HG02610 (cell line): ENCODE data around the gene HIPK1.
"Not testable (repeated sequence)": the region's sequence is repeated elsewhere in the genome, so short reads cannot be mapped to it uniquely, and the experiment has no call there.

Source experiments
- ATAC-seq: cut with Tn5 transposase; IDR thresholded peaks from one replicate; pipeline ENCODE4 v1.9.1; 2021; ENCODE audit warnings: mild to moderate bottlenecking, moderate library complexity; ENCODE audit not compliant: unreplicated experiment

Gene HIPK1

GRCh38 chr1:113943028-113943811, 14.1 kb downstream of the HIPK1 start:
- no peak for ATAC-seq

GRCh38 chr1:113945329-113945728, 16.2 kb downstream of the HIPK1 start:
- ATAC-seq = no peak

DNA sequence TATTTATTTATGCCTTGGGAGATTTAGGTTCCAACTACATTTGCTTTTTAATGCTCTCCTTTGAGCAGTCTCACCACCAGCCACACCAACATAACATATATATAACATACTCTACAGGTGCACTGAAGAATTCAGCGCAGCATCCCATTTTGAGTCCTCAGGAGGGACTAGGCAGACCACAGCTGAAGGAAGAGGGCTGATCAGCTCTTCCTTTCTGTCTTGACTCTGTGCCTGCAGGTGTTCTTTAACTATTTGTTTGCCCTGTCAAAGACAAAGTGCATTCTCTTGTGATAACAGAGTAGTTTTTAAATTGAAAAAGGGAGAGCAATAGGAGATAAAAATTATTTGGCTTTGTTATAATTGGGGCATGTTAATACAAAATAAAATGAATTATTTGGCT, 17.0 kb downstream of the HIPK1 start:
- ATAC-seq = no peak

DNA sequence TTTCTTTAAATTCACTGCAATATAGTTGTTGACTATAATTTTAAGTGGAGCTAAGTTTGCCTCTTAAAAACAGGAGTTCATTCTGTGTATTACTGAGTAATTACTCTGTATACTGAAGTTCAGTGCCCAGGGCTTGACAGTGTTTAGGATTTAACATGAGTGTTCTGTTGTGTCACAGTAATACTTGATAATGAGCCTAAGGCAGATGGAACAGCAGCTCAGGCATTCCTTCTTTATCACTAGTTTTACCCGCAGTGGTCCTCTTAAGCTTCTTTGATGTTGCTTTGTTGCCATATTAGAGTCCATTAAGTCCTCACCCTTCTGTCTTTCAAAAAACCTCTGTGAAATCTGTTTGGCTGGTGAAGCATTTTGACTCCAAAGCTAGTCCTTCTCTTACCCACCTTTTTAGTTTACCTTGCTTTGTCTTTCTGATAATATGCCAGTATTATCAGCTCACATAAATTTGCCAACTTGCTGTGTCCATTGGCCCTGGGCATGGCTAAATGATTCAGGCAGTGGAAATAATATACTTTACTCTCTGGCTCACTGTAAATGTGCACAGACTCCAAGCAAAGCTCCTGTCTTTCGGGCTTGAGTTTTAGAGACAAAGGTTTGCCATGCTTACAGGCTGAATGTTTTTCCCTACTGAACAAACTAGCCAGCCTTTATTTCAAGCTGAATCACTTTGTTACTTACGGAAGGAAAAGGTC, 17.7 kb downstream of the HIPK1 start:
- ATAC-seq = no peak

- ATAC-seq = no peak
These were observed 18.4 kb downstream of the HIPK1 start for GRCh38 chr1:113947388-113948107.

GRCh38 chr1:113948151-113948550, 19.0 kb downstream of the HIPK1 start:
- ATAC-seq = not testable (repeated sequence)

GRCh38 chr1:113949007-113949406, 19.9 kb downstream of the HIPK1 start:
- ATAC-seq = no peak

- no peak for ATAC-seq
These were observed 21.8 kb downstream of the HIPK1 start for GRCh38 chr1:113950908-113951307.

- no peak for ATAC-seq
These were observed 22.6 kb downstream of the HIPK1 start for GRCh38 chr1:113951719-113952118.

DNA sequence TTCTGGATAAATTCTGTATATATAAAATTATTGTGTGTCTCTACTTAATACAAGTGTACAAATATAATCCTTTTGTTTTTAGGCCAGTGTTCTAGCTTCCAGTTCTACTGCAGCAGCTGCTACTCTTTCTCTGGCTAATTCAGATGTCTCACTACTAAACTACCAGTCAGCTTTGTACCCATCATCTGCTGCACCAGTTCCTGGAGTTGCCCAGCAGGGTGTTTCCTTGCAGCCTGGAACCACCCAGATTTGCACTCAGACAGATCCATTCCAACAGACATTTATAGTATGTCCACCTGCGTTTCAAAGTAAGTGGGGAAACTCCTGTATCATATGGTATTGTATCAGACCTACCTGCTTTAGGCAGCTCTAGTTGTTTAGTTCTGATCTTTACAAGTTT, 28.9 kb downstream of the HIPK1 start:
- ATAC-seq = no peak

- ATAC-seq = no peak
These were observed 29.6 kb downstream of the HIPK1 start for GRCh38 chr1:113958691-113959090.

DNA sequence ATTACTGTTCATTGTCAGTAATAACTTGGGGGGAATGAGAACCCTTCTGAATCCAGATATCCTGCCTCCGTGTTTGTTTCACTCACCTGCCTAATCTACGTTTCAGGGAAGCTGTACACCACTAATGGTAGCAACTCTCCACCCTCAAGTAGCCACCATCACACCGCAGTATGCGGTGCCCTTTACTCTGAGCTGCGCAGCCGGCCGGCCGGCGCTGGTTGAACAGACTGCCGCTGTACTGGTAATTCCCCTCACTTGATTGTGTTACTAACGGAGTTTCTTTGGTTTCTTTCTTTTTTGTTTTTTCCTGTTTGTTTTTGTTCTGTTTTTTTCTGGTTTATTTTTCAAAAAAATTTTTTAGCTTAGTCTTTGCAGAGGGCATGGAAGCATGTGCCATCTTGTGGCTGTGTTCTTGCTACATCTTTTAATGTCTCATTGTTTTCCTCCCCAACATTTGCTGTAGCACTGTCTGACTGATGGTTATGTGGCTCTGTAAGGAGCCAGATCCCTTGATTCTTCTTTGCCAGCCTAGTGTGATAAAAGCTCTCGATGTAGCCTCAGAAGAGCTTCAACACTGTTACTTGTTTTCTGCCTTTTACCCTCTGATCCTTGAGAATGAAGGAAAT, 34.3 kb downstream of the HIPK1 start:
- ATAC-seq = no peak

DNA sequence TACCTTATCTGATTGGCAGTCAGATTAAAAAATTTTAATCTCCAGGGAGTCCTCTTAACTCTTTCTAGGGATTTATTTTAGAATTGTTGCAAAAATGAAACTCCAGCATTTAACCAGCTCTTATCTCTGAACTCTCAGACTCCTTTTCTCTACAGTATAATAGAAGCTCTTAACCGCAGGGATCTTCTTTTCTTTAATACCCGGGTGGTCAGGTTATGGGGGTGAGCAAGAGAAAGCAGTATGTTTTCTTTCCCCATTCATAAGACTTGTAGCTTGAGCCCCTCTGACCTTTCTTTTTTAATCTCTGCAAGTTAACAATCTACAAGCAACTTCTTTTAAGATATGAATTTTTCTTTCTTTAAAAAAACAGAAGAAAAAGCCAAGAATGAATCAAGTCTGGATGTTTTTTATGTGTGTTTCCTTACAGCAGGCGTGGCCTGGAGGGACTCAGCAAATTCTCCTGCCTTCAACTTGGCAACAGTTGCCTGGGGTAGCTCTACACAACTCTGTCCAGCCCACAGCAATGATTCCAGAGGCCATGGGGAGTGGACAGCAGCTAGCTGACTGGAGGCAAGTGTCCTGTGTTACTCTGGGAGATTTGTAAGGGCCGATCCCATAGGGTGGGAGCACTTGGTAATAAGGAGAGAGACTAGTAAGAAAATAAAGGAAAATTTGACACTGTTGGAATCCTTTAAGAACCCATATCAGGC, 36.7 kb downstream of the HIPK1 start:
- ATAC-seq = no peak

- ATAC-seq = no peak
These were observed 43.8 kb downstream of the HIPK1 start for GRCh38 chr1:113972954-113973353.

- ATAC-seq = peak; percentile 74
These were observed 46.2 kb downstream of the HIPK1 start for GRCh38 chr1:113975211-113975895.

GRCh38 chr1:113976609-113977278, 47.6 kb downstream of the HIPK1 start:
- ATAC-seq = no peak

DNA sequence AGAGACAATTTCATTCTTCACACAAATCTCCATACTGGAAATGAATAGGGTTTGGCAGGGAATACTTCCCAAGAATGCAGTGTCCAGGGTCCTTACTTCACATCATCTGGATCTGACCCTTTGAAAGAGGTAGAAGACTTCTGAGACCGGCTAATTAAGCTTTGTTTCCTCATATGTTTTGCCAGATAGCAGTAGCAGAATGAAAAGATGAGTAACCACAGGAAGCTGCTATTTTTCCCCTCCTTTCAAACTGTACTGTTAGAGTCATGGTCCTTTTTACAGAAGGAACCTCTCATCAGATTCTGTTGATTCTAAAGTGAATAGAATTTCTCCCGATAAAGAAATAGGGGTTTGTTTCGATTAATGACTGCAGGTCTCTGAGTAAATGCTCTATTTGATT, 48.8 kb downstream of the HIPK1 start:
- no peak for ATAC-seq

DNA sequence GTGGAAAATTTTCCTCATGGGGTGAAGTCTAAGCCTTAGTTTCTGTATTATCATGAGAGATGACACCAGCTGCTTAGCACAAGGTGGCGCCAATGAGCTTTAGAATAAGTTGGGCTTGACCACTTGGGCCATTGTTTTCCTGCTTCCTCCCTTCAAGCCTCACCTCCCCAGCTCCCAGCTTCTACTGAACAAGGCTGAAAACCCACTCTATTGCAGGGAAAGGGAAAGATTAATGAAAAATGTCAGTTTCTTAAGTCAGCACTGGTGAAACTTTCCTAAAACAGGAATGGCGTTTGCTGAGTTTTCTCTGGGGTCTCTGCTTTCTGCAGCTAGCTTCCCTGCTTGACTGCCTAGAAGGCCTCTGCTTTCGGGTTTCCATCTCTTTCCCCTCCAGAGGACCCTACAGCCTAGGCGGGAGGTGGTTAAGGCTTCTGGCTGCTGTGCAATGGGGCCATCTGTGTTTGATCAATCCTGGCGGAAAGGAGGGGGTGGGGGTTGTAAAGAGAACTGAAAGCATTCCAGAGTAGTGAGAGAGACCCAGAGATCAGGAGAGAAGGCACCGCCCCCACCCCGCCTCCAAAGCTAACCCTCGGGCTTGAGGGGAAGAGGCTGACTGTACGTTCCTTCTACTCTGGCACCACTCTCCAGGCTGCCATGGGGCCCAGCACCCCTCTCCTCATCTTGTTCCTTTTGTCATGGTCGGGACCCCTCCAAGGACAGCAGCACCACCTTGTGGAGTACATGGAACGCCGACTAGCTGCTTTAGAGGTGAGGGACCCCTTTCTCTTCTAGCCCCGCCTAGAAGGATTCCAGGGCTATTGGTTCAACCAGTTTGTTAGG, 50.0 kb downstream of the HIPK1 start, which contains the start of gene OLFML3:
Gene OLFML3 (plus strand): TSS at position 612 of the 840 bp plus-strand sequence. CDS start 43 bp downstream, at position 655.
- ATAC-seq = no peak
